ENCODE data around the gene ZFAND4. TPM values are rescaled to one million over a fixed set of nuclear protein-coding genes. Genes with fewer than 3 reads are reported as not detected.

The ZFAND4 gene
- total RNA-seq, 4 donors from 2014 or later, result 10.4 to 33.0 (median 16.2) TPM

DNA sequence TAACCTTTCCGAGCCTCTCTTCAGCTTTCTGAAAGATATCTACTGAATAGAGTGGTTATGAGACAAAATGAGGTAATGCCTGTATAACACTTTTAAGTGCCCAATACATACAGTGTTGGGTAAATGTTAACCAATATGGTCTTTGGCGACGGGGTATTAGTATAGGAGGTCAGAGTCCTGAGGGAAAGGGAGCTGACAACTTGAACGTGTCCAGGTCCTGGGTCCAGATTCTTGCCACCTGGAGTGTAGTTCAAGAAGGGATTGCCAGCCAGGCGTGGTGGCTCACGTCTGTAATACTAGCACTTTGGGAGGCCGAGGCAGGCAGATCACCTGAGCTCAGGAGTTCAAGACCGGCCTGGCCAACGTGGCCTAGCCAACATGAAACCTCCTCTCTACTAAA, 76.0 kb downstream of the ZFAND4 start:
- Histone ChIP-seq H3K36me3 (no peaks in the 10 kb centered on the region), H3K4me3 (no peak overlapping the region), H3K9me3 (no peaks in the 10 kb centered on the region), H3K27ac (peak overlapping the region in 3 of 4 donors; percentile 5 to 88 (median 73)), H3K4me1 (peaks cover 0 to 32% (median 8%) of the 10 kb centered on the region in 4 donors), H3K27me3 (no peaks in the 10 kb centered on the region)
- peak in 2 of 3 donors; percentile 73 to 82 for DNase-seq
- peak in 1 of 2 donors; percentile 31 for TF ChIP-seq POLR2A (IDR thresholded peaks at IDR 0.05)
- TF ChIP-seq, protein P1, sequence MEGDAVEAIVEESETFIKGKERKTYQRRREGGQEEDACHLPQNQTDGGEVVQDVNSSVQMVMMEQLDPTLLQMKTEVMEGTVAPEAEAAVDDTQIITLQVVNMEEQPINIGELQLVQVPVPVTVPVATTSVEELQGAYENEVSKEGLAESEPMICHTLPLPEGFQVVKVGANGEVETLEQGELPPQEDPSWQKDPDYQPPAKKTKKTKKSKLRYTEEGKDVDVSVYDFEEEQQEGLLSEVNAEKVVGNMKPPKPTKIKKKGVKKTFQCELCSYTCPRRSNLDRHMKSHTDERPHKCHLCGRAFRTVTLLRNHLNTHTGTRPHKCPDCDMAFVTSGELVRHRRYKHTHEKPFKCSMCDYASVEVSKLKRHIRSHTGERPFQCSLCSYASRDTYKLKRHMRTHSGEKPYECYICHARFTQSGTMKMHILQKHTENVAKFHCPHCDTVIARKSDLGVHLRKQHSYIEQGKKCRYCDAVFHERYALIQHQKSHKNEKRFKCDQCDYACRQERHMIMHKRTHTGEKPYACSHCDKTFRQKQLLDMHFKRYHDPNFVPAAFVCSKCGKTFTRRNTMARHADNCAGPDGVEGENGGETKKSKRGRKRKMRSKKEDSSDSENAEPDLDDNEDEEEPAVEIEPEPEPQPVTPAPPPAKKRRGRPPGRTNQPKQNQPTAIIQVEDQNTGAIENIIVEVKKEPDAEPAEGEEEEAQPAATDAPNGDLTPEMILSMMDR (IDR thresholded peaks at IDR 0.05), result no peak

DNA sequence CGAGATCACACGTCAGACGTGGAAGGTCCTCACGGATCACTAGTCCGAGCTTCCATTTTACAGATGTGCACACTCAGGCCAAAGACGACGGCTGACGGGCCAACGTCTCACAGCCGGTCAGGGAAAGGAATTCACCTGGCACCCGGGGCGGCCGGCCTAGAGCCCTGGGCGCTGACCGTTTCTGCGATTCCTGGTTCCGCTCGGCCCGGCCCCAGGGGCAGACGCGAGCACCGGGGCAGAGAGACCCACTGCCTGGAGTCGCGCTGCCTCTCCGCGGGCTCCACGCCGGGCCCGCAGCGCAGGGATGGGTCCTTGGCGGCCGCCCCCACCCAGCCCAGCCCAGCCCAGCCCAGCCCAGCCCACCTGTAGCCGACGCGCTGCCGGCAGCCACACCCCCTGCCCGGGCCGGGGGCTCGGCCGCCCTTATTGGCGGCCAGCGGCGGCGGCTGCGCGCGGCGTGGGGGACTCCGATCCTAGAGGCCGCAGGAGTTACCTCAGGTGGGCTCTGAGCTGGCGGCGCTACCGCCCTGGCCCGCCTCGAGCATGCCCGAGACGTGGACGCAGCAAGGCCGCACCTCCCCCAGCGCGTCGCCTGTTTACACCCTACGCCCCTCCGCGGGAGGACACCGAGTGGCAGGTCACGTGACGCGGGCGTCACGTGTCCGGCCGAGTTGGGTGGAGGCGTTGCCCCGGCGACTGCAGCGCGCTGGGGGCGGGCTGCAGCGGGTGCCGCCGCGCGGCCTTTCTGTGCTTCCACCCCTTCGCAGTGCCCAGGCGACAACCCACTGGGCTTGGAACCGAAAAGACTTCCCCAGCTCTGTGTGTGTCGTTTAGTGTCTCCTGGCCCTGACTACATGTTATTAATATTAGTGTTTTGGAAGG, 78.1 kb downstream of the ZFAND4 start:
- Histone ChIP-seq H3K4me3 (peak overlapping the region; percentile 68 to 97 (median 85)), H3K27me3 (no peaks in the 10 kb centered on the region), H3K4me1 (peaks cover 0 to 24% (median 8%) of the 10 kb centered on the region in 4 donors), H3K27ac (peak overlapping the region; percentile 80 to 93 (median 90)), H3K36me3 (no peaks in the 10 kb centered on the region), H3K9me3 (no peaks in the 10 kb centered on the region)
- DNase-seq, result peak; percentile 95 to 97 (median 96)
- peak; percentile 48 to 67 for TF ChIP-seq POLR2A (IDR thresholded peaks at IDR 0.05)
- TF ChIP-seq, protein P1 (IDR thresholded peaks at IDR 0.05), result peak in 2 of 6 experiments; percentile 25 to 29

DNA sequence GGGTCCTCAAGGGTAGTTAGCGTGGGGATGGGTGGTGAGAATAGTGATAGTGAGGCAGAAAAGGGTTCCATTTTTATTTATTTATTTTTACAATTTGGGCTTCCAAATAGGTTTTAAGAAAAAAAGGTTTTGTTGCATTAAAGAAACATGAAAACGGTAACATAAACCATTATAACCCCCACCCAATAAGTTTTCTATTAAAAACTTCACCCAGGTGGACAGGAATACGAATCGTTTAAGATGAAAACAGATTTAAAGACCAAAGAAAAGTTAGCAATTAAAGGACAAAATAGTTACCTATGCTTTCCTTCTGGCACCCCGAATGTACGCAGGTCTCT, 78.7 kb downstream of the ZFAND4 start:
- no peak for DNase-seq
- Histone ChIP-seq H3K36me3 (no peaks in the 10 kb centered on the region), H3K4me3 (peak overlapping the region; percentile 68 to 97 (median 85)), H3K27ac (peak overlapping the region; percentile 80 to 93 (median 90)), H3K9me3 (no peaks in the 10 kb centered on the region), H3K4me1 (peaks cover 0 to 22% (median 8%) of the 10 kb centered on the region in 4 donors), H3K27me3 (no peaks in the 10 kb centered on the region)
- no peak for TF ChIP-seq POLR2A (IDR thresholded peaks at IDR 0.05)
- TF ChIP-seq, protein P1 (IDR thresholded peaks at IDR 0.05), result no peak

DNA sequence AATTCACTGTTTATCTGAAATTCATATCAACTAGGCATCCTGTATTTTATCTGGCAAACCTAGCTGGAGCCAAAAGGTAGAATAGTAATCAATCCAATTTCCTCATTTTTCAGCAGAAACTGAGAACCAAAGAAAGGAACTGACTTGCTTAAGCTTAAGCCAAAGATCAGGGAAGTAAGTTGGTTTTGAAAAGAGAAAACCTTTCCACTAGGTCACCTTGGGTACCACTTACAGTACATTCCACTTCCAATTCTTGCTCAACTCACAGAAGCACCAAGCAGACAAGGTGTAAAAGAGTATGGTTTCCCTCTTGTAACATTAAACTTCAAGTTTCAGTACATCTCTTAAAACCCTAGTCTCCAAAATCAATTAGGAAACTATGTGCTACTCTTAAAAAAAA, 79.6 kb downstream of the ZFAND4 start:
- H3K27ac ChIP-seq, result no peak overlapping the region
- H3K27me3 ChIP-seq, result no peaks in the 10 kb centered on the region
- TF ChIP-seq, protein P1 (IDR thresholded peaks at IDR 0.05), result no peak
- no peak for TF ChIP-seq POLR2A (IDR thresholded peaks at IDR 0.05)
- DNase-seq, result no peak
- H3K36me3 ChIP-seq, result no peaks in the 10 kb centered on the region
- H3K9me3 ChIP-seq, result no peaks in the 10 kb centered on the region
- peaks cover 0 to 22% (median 8%) of the 10 kb centered on the region in 4 donors for H3K4me1 ChIP-seq
- peak overlapping the region in 3 of 4 donors; percentile 68 to 97 (median 81) for H3K4me3 ChIP-seq

DNA sequence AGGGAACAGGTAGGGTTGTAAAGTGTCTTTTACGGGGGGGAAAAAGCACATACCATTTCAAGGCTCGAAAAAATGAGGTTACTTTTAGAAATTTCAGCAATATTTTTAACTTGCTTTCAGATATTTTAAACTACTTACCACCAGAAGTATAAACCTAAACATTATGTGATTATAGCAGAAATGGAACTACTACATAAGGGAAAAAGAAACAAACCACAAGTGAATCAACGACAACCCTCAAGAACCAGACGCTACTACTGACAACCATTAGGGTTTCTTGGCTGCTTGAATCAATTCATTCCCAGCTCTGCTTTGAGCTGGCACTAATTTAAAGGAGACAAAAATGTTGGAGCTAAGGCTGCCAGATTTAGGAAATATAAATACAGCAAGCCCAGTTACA, 80.1 kb downstream of the ZFAND4 start:
- H3K27ac ChIP-seq, result no peak overlapping the region
- peaks cover 0 to 22% (median 8%) of the 10 kb centered on the region in 4 donors for H3K4me1 ChIP-seq
- H3K9me3 ChIP-seq, result no peaks in the 10 kb centered on the region
- no peak for DNase-seq
- TF ChIP-seq, protein P1 (IDR thresholded peaks at IDR 0.05), result no peak
- no peak for TF ChIP-seq POLR2A (IDR thresholded peaks at IDR 0.05)
- H3K27me3 ChIP-seq, result no peaks in the 10 kb centered on the region
- no peaks in the 10 kb centered on the region for H3K36me3 ChIP-seq
- H3K4me3 ChIP-seq, result peak overlapping the region in 2 of 4 donors; percentile 68 to 97
